GM23338 (cell line): ENCODE results near the gene ADCYAP1R1.

Experiments used
- CREB1 ChIP-seq: fragments of 250-450 bp; sonication (Bioruptor Pico); IDR thresholded peaks from 2 replicates; pipeline ENCODE4 v1.5.0; 2020; ENCODE audit warnings: low read depth, mild to moderate bottlenecking, moderate library complexity
- EZH2 ChIP-seq: fragments of 200-600 bp; sonication (generic); IDR thresholded peaks from one replicate; pipeline ENCODE4 v1.8.0; 2017; ENCODE audit warnings: antibody characterized with exemption, mild to moderate bottlenecking, low read depth; ENCODE audit not compliant: unreplicated experiment
- EZH2phosphoT487 ChIP-seq: fragments of 200-600 bp; sonication (generic); IDR thresholded peaks from one replicate; pipeline ENCODE4 v1.8.1; 2018; ENCODE audit warnings: antibody characterized with exemption; ENCODE audit not compliant: unreplicated experiment
- JUNB ChIP-seq: IDR thresholded peaks from one replicate; pipeline ENCODE4 v1.6.1; 2016; ENCODE audit warnings: antibody characterized with exemption; ENCODE audit not compliant: unreplicated experiment
- POLR2AphosphoS5 ChIP-seq: IDR thresholded peaks from 2 replicates; pipeline ENCODE4 v1.6.1; 2016; ENCODE audit warnings: antibody characterized with exemption, low read depth
- STAT1 ChIP-seq: IDR thresholded peaks from one replicate; pipeline ENCODE4 v1.6.1; 2016; ENCODE audit warnings: antibody characterized with exemption; ENCODE audit not compliant: unreplicated experiment
- ZNF114 ChIP-seq: fragments of 250-450 bp; sonication (Bioruptor Pico); IDR thresholded peaks from 2 replicates; pipeline ENCODE4 v1.5.0; 2020; ENCODE audit warnings: mild to moderate bottlenecking, moderate library complexity
- TF ChIP-seq, protein P1 (sequence below), 2 experiments: fragments of 200-600 bp in 1 of 2; sonication (generic) in 1 of 2; conservative IDR thresholded peaks; 2 replicates each; pipeline versions ENCODE4 v1.5.1 to v1.6.1; 2016 to 2017; ENCODE audit warnings: antibody characterized with exemption in 2 of 2, low read depth in 2 of 2, mild to moderate bottlenecking in 2 of 2, moderate library complexity in 1 of 2
- TF ChIP-seq, protein P2 (sequence below): IDR thresholded peaks from one replicate; pipeline ENCODE4 v1.6.1; 2018; ENCODE audit warnings: antibody characterized with exemption; ENCODE audit not compliant: unreplicated experiment

DNA sequence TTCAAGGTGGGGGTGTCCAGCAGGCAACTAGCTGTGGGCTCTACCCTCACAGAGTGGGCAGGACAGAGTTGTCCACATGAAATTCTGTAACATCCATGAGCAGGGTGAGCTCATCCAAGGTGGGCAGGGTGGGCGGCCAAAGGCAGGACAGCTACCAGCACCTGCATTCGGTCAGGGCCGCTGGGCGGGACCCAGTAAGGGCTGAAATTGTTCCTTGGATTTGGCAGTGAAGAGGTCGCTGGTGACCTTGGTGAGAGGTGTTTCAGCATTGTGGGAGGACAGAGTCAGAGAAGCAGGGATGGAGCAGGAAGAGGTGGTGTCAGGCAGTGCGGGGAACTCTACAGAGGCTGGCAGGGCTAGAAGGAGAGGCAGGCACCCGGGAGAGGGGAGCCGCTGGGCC, 23.9 kb downstream of the ADCYAP1R1 start:
- TF ChIP-seq, protein P1, sequence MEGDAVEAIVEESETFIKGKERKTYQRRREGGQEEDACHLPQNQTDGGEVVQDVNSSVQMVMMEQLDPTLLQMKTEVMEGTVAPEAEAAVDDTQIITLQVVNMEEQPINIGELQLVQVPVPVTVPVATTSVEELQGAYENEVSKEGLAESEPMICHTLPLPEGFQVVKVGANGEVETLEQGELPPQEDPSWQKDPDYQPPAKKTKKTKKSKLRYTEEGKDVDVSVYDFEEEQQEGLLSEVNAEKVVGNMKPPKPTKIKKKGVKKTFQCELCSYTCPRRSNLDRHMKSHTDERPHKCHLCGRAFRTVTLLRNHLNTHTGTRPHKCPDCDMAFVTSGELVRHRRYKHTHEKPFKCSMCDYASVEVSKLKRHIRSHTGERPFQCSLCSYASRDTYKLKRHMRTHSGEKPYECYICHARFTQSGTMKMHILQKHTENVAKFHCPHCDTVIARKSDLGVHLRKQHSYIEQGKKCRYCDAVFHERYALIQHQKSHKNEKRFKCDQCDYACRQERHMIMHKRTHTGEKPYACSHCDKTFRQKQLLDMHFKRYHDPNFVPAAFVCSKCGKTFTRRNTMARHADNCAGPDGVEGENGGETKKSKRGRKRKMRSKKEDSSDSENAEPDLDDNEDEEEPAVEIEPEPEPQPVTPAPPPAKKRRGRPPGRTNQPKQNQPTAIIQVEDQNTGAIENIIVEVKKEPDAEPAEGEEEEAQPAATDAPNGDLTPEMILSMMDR (conservative IDR thresholded peaks at IDR 0.05; ENCODE audit: low read depth in 2 of 2): no peak
- TF ChIP-seq POLR2AphosphoS5: no peak
- TF ChIP-seq EZH2: no peak
- TF ChIP-seq, protein P2, sequence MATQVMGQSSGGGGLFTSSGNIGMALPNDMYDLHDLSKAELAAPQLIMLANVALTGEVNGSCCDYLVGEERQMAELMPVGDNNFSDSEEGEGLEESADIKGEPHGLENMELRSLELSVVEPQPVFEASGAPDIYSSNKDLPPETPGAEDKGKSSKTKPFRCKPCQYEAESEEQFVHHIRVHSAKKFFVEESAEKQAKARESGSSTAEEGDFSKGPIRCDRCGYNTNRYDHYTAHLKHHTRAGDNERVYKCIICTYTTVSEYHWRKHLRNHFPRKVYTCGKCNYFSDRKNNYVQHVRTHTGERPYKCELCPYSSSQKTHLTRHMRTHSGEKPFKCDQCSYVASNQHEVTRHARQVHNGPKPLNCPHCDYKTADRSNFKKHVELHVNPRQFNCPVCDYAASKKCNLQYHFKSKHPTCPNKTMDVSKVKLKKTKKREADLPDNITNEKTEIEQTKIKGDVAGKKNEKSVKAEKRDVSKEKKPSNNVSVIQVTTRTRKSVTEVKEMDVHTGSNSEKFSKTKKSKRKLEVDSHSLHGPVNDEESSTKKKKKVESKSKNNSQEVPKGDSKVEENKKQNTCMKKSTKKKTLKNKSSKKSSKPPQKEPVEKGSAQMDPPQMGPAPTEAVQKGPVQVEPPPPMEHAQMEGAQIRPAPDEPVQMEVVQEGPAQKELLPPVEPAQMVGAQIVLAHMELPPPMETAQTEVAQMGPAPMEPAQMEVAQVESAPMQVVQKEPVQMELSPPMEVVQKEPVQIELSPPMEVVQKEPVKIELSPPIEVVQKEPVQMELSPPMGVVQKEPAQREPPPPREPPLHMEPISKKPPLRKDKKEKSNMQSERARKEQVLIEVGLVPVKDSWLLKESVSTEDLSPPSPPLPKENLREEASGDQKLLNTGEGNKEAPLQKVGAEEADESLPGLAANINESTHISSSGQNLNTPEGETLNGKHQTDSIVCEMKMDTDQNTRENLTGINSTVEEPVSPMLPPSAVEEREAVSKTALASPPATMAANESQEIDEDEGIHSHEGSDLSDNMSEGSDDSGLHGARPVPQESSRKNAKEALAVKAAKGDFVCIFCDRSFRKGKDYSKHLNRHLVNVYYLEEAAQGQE: no peak
- no peak for TF ChIP-seq JUNB
- TF ChIP-seq ZNF114 (CRISPR knock-in tag): no peak
- no peak for TF ChIP-seq STAT1
- TF ChIP-seq EZH2phosphoT487: no peak
- no peak for TF ChIP-seq CREB1 (CRISPR knock-in tag)
